Stimulated activated CD8-positive, alpha-beta memory T cell treated with anti-CD3 and anti-CD28 coated beads, Interleukin-4, amount 100 ng/mL, for 4 hours (primary cell): ENCODE data around the gene DLK1.

Source experiments
- DNase-seq, 2 donors: peaks; one replicate each; pipeline ENCODE4 v3.0.0-alpha.2; 2020; ENCODE audit warnings: low read depth in 2 of 2, low spot score in 1 of 2

The DLK1 gene

DNA sequence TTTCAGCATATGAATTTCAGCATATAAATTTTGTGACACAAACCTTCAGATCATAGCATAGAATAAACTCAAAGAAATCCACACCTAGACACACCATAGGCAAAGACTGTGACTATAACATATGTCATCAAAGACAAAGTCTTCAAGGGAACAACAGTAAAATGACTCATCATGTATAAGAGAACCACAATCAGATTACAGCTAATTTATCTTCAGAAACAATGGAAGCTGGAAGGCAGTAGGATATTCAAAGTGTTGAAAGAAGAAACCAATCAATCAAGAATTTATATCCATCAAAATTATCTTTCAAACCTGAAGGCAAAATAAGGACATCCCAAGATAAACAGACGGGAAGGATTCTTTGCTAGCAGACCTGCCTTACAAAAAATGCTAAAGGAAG is 29.0 kb downstream of the DLK1 start:
- DNase-seq, result no peak

GRCh38 chr14:100761481-100761880 is 34.8 kb downstream of the DLK1 start:
- no peak for DNase-seq

GRCh38 chr14:100762089-100762515 is 35.4 kb downstream of the DLK1 start:
- no peak for DNase-seq

DNA sequence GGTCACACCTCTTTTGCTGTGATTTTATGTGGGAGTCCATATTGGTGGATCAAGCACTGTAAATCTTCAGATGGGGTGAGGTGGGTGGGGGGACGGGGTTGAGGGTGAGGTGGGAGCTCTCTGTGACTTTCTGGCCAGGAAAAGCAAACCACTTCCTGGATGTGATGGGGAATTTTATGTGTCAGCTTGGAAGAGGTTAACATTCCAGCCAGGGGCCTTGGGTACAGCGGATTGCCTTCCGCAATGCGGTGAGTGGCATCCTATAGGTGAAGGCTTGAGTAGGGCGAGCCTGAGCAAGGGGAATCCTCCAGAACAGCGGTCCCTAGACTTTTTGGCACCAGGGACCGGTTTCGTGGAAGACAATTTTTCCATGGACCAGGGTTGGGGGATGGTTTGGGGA is 36.2 kb downstream of the DLK1 start:
- DNase-seq, result no peak

DNA sequence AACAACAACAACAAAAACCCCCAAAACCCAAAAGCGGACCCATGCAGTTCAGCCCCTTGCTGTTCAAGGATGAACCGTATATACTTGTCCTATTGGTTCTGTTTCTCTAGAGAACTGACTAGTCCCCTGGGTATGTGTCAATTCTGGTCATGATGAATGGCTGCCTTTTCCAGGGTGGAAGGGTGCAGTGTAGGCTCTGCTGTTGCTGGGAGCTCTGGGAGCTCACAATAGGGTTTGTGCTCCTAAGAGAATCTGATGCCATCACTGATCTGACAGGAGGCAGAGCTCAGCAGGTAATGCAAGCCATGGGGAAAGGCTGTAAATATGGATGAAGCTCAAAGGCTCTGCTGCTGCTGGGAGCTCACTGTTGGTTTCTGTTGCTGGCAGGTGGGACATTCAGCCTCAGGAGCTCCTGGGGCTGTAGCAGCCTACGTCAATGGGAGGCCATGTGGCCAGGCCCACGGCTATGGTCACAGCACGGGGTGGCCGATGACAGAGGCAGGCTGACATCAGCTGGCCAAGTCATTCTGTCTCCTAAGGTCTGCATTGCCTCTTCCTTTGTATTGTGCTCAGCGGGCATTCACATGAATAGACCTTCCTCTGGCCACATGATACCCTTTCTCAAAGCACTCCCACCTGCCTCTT is 37.9 kb downstream of the DLK1 start:
- DNase-seq, result no peak

GRCh38 chr14:100765296-100765695 is 38.6 kb downstream of the DLK1 start:
- DNase-seq, result no peak

DNA sequence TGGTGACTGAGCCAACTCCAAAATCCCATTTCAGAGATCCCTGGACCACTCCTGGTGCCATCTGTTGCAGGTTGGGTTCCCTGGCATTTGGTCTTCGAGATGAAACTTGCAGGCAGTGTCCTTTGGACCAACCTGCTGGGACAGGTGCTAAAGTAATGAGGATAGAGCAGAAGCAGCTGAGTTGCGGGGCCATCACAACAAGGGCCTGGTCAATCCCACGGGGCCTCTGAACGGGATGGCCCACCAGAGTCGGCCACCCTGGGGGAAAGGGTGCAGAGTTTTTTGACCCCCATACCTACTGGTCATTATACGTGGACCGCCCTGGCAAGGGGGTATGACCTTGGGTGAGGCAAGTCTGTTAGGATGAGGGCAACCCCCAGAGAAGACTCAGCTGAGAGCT is 39.3 kb downstream of the DLK1 start:
- no peak for DNase-seq

DNA sequence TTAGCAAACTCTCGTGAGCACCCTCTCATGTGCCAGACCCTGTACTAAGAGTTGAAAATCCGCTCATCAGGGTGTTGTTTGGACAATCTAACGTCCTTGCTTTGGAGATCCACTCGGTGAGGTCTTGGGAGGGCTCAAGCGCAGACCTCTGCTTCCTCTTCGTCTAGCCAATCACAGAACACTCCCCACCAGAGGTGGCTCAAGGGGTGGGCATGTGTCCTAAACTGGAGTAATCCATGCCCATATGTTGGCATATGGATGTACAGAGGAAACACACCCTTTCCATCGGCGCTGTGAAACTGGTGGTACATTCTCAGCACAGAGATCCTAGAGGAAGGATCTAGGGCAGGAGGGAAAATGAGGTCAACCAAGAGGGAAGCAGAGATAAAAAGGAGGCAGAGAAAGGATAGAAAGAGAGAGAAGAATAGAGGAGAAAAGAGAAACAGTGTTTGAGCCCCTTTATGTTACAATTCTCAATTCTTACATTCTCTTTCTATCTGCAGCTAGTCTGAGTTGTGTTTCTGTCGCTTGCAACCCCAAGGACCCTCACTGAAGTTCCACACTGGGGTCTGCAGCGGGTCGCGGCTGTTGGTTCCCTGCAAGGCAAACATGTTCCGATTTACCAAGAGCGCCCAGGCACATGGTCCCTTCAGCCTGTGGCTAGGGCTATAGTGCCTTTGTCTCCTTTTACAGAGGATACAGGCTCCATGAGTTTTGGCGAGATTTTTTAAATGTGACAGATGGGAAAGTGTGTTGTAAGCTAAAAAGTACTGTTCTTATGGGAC is 40.5 kb downstream of the DLK1 start:
- no peak for DNase-seq

DNA sequence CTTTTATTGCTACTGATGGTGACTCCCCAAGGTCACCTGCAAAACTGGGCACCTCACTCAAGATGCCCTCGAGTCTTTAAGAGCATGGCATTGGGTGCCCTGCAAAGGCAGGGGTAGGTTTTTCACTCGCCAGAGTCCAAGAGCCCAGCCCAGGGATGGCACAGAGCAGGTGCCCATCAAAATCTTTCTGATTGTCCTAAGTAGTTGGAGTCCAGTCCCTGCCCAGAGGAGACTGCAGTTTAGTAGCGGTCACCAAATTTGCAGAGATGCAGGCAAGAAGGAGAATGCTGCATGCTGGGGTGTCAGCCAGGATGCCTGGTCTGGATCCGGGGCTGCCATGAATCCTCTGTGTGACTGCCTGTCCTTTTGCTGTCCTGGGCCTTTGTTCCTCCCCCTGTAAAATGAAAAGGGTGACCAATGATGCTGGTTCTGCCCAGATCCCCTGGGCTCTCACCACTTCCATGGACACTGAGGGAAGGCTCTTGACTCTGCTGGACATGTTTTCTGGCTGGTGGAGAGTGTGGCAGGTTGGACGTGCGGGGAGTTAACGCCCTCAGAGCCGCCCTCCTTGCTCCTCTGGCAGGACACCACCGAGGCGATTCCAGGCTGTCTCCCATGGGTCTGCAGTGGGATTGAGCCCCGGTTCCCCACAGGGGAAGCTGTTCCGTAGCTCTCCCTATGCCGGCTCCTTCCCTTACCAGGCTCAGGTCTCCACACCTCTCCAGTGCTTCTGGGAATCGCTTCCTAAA is 41.3 kb downstream of the DLK1 start:
- no peak for DNase-seq

GRCh38 chr14:100769035-100769939 is 42.6 kb downstream of the DLK1 start:
- DNase-seq, result no peak

GRCh38 chr14:100770046-100770445 is 43.4 kb downstream of the DLK1 start:
- DNase-seq, result no peak

- DNase-seq, result no peak
Observed at GRCh38 chr14:100770605-100771120, 44.0 kb downstream of the DLK1 start.

- no peak for DNase-seq
Observed at GRCh38 chr14:100771121-100771800, 44.6 kb downstream of the DLK1 start.

- DNase-seq, result no peak
Observed at GRCh38 chr14:100772607-100773165, 46.0 kb downstream of the DLK1 start.

DNA sequence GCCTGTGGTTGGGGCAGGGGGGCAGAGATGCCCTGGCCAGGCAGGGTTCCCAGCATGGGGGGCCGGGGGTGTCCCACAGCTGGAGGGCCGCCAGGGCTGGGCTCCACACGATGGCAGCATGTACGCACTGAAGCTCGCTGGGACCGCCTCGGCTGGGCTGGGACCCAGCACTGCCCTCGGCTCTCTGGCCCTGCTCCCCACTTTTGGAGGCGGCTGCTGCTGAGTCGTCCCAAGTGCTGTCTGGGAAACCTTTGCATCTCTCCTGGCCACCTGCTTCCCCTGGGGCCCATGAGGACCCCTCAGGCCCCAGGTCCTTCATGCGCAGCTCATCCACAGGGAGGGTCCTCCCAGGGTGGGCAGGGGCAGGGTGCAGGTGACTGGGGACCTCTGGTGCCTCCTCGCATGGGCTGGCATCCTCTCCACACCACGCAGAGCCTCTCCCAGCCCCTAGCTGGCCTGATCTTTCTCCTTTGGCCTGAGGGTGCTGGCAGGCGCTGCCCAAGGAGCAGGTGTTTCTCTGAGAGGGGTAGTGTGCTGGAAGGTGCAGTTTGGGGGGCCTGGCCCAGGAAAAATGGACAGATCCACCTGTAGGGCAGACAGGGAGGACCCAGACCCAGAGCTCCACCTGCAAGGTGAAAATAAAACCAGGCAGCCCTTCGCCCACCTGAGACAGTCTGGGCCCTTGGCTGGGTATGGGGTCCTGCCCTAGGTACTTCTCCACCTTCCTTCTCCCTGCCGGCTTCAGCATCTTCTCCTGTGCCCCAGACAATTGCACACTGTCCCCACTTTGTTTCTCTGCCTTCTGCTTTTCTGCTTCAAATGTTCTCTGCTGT is 46.9 kb downstream of the DLK1 start:
- no peak for DNase-seq

DNA sequence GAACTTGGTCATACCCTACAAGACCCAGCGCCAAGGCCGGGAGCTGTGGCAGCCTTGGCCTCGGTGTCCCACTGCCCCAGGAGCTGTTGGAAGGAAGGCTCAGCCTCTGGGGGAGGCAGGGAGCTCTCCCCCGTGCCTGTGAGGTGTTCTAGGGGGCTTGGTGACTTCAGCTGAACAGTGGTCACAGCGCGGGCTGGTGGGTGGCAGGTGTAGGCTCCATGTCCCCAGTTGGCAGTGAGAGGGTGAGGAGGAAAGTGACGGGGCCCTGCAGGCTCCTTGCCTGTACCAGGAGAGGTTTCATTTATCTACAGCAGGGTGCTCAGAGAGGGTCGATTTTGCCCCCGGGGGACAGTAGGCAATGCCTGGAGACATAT is 47.5 kb downstream of the DLK1 start:
- DNase-seq, result no peak

DNA sequence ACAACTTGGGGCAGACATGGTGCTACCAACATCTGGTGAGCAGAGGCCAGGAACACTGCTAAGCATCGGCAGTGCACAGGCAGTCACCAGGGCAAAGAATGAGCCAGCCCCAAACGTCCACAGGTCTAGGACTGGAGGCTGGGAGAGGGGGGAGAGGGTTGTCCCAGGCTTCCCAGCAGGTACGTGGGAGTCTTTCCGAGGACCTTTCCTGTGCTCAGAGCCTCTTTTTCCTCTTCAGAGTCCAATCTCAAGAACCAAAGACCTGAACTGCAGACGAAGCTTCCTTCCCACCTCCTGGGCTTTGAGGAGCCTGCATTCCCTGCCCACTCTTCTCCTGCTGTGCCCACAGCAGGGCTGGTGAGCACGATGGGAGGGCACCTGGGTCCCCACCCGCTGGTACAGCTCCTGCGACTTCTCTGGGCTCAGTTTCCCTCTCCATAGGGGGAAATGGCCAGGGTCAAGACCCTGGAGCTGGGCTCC is 48.7 kb downstream of the DLK1 start:
- no peak for DNase-seq

GRCh38 chr14:100775831-100776591 is 49.3 kb downstream of the DLK1 start:
- DNase-seq, result no peak
